Stomach smooth muscle (tissue), 2 donors: ENCODE results near the gene RFX3.

ENCODE experiments used
- H3K27ac ChIP-seq: one replicate; pipeline ENCODE4 v1.7.0; 2013; ENCODE audit warnings: mild to moderate bottlenecking, low read length, inconsistent platforms
- H3K27me3 ChIP-seq, 2 donors: one replicate each; pipeline ENCODE4 v1.7.0; 2013; ENCODE audit warnings: low read length in 2 of 2; ENCODE audit not compliant: insufficient read depth in 2 of 2, control insufficient read depth in 1 of 2
- H3K36me3 ChIP-seq, 2 donors: one replicate each; pipeline ENCODE4 v1.7.0; 2013; ENCODE audit warnings: low read length in 2 of 2; ENCODE audit not compliant: control insufficient read depth in 2 of 2, insufficient read depth in 2 of 2
- H3K4me1 ChIP-seq: one replicate; pipeline ENCODE4 v1.7.0; 2013; ENCODE audit warnings: low read length; ENCODE audit not compliant: control insufficient read depth, insufficient read depth
- H3K4me3 ChIP-seq, 2 donors: one replicate each; pipeline ENCODE4 v1.7.0; 2013; ENCODE audit warnings: low read length in 2 of 2
- H3K9ac ChIP-seq, 2 donors: one replicate each; pipeline ENCODE4 v1.7.0; 2013; ENCODE audit warnings: low read length in 2 of 2, mild to moderate bottlenecking in 1 of 2
- H3K9me3 ChIP-seq, 2 donors: one replicate each; pipeline ENCODE4 v1.7.0; 2013; ENCODE audit warnings: low read length in 2 of 2; ENCODE audit not compliant: control insufficient read depth in 2 of 2
- donor health status: healthy.
- donor health status: Pancreatic carcinoma.

RFX3 gene

GRCh38 chr9:3525836-3526164 is at the start of gene RFX3:
Gene RFX3, minus strand, starts transcription at chr9:3526001. Its CDS starts 130,413 bp downstream, at chr9:3395588.
- Histone ChIP-seq H3K9me3 (no peaks in the 10 kb centered on the region), H3K36me3 (no peaks in the 10 kb centered on the region), H3K27ac (peak within 1 kb of the TSS; percentile 100), H3K9ac (peak within 1 kb of the TSS; percentile 96 to 100), H3K27me3 (no peaks in the 10 kb centered on the region), H3K4me1 (peaks cover 7% of the 10 kb centered on the region), H3K4me3 (peak within 1 kb of the TSS; percentile 66 to 96)

GRCh38 chr9:3571500-3571899 is 45.7 kb upstream of the RFX3 start:
- H3K27me3 ChIP-seq, result no peaks in the 10 kb centered on the region
- H3K4me1 ChIP-seq, result no peaks in the 10 kb centered on the region
- H3K4me3 ChIP-seq, result no peak overlapping the region
- H3K27ac ChIP-seq, result no peak overlapping the region
- no peaks in the 10 kb centered on the region for H3K36me3 ChIP-seq
- no peaks in the 10 kb centered on the region for H3K9me3 ChIP-seq
- H3K9ac ChIP-seq, result no peak overlapping the region

GRCh38 chr9:3569529-3569928 is 43.7 kb upstream of the RFX3 start:
- no peak overlapping the region for H3K9ac ChIP-seq
- H3K27me3 ChIP-seq, result no peaks in the 10 kb centered on the region
- no peak overlapping the region for H3K27ac ChIP-seq
- no peak overlapping the region for H3K4me3 ChIP-seq
- no peaks in the 10 kb centered on the region for H3K9me3 ChIP-seq
- no peaks in the 10 kb centered on the region for H3K36me3 ChIP-seq
- H3K4me1 ChIP-seq, result no peaks in the 10 kb centered on the region

- H3K36me3 ChIP-seq, result no peaks in the 10 kb centered on the region
- no peak overlapping the region for H3K4me3 ChIP-seq
- no peak overlapping the region for H3K9ac ChIP-seq
- no peaks in the 10 kb centered on the region for H3K4me1 ChIP-seq
- no peaks in the 10 kb centered on the region for H3K27me3 ChIP-seq
- no peaks in the 10 kb centered on the region for H3K9me3 ChIP-seq
- no peak overlapping the region for H3K27ac ChIP-seq
These were observed 42.2 kb upstream of the RFX3 start for GRCh38 chr9:3567988-3568387.

- H3K4me3 ChIP-seq, result no peak overlapping the region
- H3K27ac ChIP-seq, result no peak overlapping the region
- H3K4me1 ChIP-seq, result no peaks in the 10 kb centered on the region
- no peaks in the 10 kb centered on the region for H3K36me3 ChIP-seq
- no peaks in the 10 kb centered on the region for H3K27me3 ChIP-seq
- no peak overlapping the region for H3K9ac ChIP-seq
- H3K9me3 ChIP-seq, result no peaks in the 10 kb centered on the region
These were observed 27.4 kb upstream of the RFX3 start for GRCh38 chr9:3553076-3553765.

- Histone ChIP-seq H3K36me3 (no peaks in the 10 kb centered on the region), H3K9me3 (no peaks in the 10 kb centered on the region), H3K4me3 (no peak overlapping the region), H3K4me1 (no peaks in the 10 kb centered on the region), H3K27ac (no peak overlapping the region), H3K9ac (no peak overlapping the region), H3K27me3 (no peaks in the 10 kb centered on the region)
These were observed 23.4 kb upstream of the RFX3 start for GRCh38 chr9:3549225-3549624.

- H3K4me1 ChIP-seq, result no peaks in the 10 kb centered on the region
- no peak overlapping the region for H3K9ac ChIP-seq
- H3K9me3 ChIP-seq, result no peaks in the 10 kb centered on the region
- H3K27ac ChIP-seq, result no peak overlapping the region
- no peak overlapping the region for H3K4me3 ChIP-seq
- no peaks in the 10 kb centered on the region for H3K36me3 ChIP-seq
- no peaks in the 10 kb centered on the region for H3K27me3 ChIP-seq
These were observed 22.8 kb upstream of the RFX3 start for GRCh38 chr9:3548648-3549047.

GRCh38 chr9:3541206-3541605 is 15.4 kb upstream of the RFX3 start:
- no peaks in the 10 kb centered on the region for H3K4me1 ChIP-seq
- H3K36me3 ChIP-seq, result no peaks in the 10 kb centered on the region
- no peak overlapping the region for H3K27ac ChIP-seq
- H3K9me3 ChIP-seq, result no peaks in the 10 kb centered on the region
- no peak overlapping the region for H3K4me3 ChIP-seq
- no peaks in the 10 kb centered on the region for H3K27me3 ChIP-seq
- no peak overlapping the region for H3K9ac ChIP-seq

- Histone ChIP-seq H3K4me1 (no peaks in the 10 kb centered on the region), H3K27ac (no peak overlapping the region), H3K36me3 (no peaks in the 10 kb centered on the region), H3K27me3 (no peaks in the 10 kb centered on the region), H3K4me3 (no peak overlapping the region), H3K9me3 (no peaks in the 10 kb centered on the region), H3K9ac (no peak overlapping the region)
These were observed 9.0 kb upstream of the RFX3 start for GRCh38 chr9:3534614-3535404.

- no peak overlapping the region for H3K4me3 ChIP-seq
- H3K27me3 ChIP-seq, result no peaks in the 10 kb centered on the region
- H3K4me1 ChIP-seq, result peaks cover 6% of the 10 kb centered on the region
- H3K9ac ChIP-seq, result no peak overlapping the region
- H3K36me3 ChIP-seq, result no peaks in the 10 kb centered on the region
- H3K27ac ChIP-seq, result no peak overlapping the region
- H3K9me3 ChIP-seq, result no peaks in the 10 kb centered on the region
These were observed 6.4 kb upstream of the RFX3 start for GRCh38 chr9:3532158-3532557.

- Histone ChIP-seq H3K4me1 (peaks cover 7% of the 10 kb centered on the region), H3K27me3 (no peaks in the 10 kb centered on the region), H3K9ac (no peak overlapping the region), H3K4me3 (no peak overlapping the region), H3K9me3 (no peaks in the 10 kb centered on the region), H3K27ac (no peak overlapping the region), H3K36me3 (no peaks in the 10 kb centered on the region)
These were observed 2.6 kb upstream of the RFX3 start for GRCh38 chr9:3528451-3528850.
